Urinary bladder (tissue), 4 donors: ENCODE measurements around the gene GPR132. TPM values are rescaled to one million over a fixed set of nuclear protein-coding genes. Genes with fewer than 3 reads are reported as not detected.

ENCODE experiments used
- DNase-seq: peaks from one replicate; pipeline ENCODE4 v3.0.0-alpha.2; 2015; ENCODE audit errors: extremely low spot score
- H3K27ac ChIP-seq: one replicate; pipeline ENCODE4 v1.5.1; 2013; ENCODE audit warnings: low read depth, mild to moderate bottlenecking, moderate library complexity
- H3K36me3 ChIP-seq: one replicate; pipeline ENCODE4 v1.6.1; 2013; ENCODE audit warnings: mild to moderate bottlenecking, moderate library complexity; ENCODE audit not compliant: insufficient read depth
- H3K4me1 ChIP-seq: one replicate; pipeline ENCODE4 v1.6.1; 2013; ENCODE audit warnings: mild to moderate bottlenecking, moderate library complexity; ENCODE audit not compliant: insufficient read depth
- H3K4me3 ChIP-seq: one replicate; pipeline ENCODE4 v1.5.1; 2013; ENCODE audit warnings: low read depth, low read length
- WGBS: extraction: QIAGEN DNeasy Blood & Tissue Kit; methylation state at CpG from one replicate; pipeline ENCODE4 v1.1.7; 2013; 5-methylcytosine and 5-hydroxymethylcytosine counted together
- polyA plus RNA-seq: library from polyadenylated mRNA; stranded (reverse); fragments of 200-250 nt; gene quantifications from one replicate; pipeline ENCODE4 v1.2.3, GENCODE V29; 2013
- total RNA-seq: library from RNA; depleted of rRNA; stranded (reverse); fragments of >200 nt; gene quantifications from one replicate; pipeline ENCODE4 v1.2.3, GENCODE V29; 2014
- donor health status: healthy with polysubstance abuse.
- donor health status: healthy.

The GPR132 gene
- total and polyA plus RNA-seq, 2 donors = 1.3 to 1.7 TPM

DNA sequence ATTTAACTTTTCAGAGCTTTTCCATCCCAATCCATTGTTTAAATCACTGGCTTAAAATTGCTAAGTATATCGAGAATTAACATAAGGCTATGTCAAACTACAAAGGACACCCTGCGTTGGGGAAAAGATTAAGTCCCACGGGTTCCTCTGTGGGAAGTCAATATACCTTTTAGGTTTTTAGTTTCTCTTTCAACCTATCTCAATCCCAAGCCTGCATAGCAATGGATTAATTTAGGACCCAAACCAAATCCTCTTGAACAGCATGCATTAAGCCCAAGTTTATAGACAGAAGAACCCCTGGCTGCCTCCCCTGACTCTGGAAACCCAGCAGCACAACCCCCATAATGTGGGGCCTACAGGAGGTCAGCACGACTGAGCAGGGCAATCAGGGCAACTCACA is 50.6 kb downstream of the GPR132 start:
- H3K4me1 ChIP-seq = no peaks in the 10 kb centered on the region
- H3K4me3 ChIP-seq = no peak overlapping the region
- 60% methylated on average over 4 of the region's 4 CpGs for WGBS
- H3K36me3 ChIP-seq = peaks cover 2% of the 10 kb centered on the region
- H3K27ac ChIP-seq = no peak overlapping the region
- no peak for DNase-seq

DNA sequence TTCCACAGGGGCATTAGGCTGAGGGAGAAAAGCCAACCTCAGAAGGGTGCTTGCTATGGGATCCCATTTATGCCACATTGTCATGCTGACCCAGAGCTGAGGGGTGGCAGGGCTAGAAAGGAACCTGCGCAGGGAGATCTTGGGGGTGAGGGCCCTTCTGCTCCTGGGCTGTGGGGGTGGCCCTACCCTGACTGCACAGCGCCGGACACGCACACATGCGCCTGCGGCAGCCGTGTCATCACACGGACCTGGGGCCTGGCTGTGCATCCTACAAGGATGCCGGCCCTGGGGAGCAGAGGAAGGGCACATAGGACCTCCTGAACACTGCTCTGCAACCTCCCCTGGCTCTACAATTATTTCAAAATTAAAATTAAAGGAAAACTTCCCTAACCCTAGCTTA is 51.2 kb downstream of the GPR132 start:
- no peak for DNase-seq
- no peak overlapping the region for H3K27ac ChIP-seq
- no peaks in the 10 kb centered on the region for H3K4me1 ChIP-seq
- 91% methylated on average over 9 of the region's 9 CpGs for WGBS
- peaks cover 2% of the 10 kb centered on the region for H3K36me3 ChIP-seq
- no peak overlapping the region for H3K4me3 ChIP-seq

- H3K36me3 ChIP-seq = peaks cover 2% of the 10 kb centered on the region
- H3K4me1 ChIP-seq = no peaks in the 10 kb centered on the region
- H3K27ac ChIP-seq = no peak overlapping the region
- no peak for DNase-seq
- WGBS = 45% methylated on average over 8 of the region's 8 CpGs
- H3K4me3 ChIP-seq = no peak overlapping the region
These were observed 52.0 kb downstream of the GPR132 start for GRCh38 chr14:105013150-105013785.

DNA sequence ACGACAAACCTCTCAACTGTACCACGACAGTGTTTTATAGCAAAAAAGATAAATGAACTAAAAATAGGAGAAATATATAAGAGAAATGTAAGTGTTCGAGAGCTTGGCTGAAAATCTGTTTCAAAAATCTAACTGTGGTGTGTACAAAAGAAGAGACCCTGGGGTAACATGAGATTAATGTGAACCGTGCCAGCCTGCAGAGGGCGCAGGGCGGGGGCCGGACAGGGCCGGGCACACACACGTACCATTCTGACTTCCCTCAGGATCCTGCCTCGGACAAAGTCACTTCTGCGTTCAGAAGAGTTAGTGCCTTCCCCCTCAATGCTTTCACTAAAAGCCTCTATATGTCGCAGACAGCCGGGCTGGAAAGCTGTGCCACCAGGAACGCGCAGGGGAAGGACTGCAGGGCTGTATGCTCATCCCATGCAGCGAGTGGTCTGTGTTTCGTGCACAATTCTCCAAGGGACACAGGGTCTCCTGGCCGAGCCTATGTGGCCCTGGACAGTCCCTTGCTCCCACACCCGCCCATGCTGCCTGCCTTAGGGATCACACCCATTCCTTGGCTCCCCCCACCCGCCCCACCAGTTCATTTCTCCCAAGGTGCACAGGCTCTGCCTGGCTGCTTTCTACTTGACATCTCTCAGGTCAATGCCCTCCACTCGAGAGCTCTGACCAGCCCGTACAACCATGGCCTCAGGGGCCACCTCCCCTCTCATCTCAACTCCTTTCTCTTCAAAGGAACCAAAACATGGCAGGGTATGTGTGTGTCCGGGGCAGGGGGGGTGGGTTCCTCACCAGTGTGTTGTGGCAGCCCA is 52.9 kb downstream of the GPR132 start:
- DNase-seq = no peak
- 69% methylated on average over 23 of the region's 23 CpGs for WGBS
- Histone ChIP-seq H3K27ac (no peak overlapping the region), H3K4me3 (no peak overlapping the region), H3K4me1 (no peaks in the 10 kb centered on the region), H3K36me3 (peaks cover 2% of the 10 kb centered on the region)

DNA sequence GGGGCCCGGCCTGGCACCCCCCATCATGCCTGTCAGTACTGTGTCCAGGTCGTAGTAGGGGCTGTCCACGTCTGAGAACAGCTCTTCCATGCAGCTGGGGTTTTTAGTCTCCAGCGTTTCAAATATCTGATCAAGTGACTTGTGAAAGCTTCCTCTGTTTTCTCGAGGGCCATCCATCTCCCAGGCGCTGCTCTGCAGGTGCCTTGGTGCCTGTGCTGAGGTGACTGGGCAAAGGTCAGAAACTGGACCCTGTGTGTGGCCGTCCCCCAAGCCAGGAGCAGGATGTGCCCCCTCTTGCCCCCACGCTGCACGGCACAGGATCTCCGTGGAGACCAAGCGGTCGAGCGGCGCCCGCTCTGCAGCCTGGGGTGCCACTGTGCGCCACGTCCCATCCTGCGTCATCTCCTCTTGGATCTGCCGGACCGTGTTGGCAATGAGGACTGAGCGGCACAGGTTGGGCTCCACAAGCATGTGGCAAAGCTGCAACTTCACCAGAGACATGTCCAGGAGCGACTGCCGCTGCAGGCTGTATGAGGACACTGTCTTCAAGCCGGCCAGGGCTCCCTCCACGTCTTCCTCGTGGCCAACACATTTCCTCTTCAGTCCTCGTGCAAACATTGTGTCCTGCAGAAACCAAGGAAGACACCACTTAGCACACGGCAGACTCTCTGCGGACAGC is 53.8 kb downstream of the GPR132 start:
- no peak for DNase-seq
- H3K27ac ChIP-seq = no peak overlapping the region
- H3K4me1 ChIP-seq = no peaks in the 10 kb centered on the region
- H3K36me3 ChIP-seq = peaks cover 2% of the 10 kb centered on the region
- WGBS = 81% methylated on average over 29 of the region's 29 CpGs
- no peak overlapping the region for H3K4me3 ChIP-seq

DNA sequence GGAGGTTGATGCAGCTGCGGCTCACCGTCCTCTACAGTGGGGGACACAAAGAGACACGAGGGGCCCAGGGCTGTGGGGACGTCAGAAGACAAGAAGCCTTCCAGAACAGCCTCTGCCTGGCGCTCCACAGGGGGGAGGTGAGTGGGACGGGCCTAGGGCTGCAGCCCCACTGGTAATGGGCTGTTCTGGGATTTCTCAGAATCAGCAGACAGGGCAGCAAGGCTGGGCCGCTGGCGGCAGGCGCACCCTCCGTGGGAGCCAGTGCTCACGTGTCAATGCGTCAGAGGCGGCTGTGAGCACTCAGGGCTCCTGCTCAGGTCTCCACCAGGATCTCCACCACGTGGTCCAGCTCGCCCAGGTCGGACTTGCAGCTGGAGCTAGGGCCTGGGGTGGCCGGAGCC is 54.3 kb downstream of the GPR132 start:
- Histone ChIP-seq H3K36me3 (peaks cover 2% of the 10 kb centered on the region), H3K4me1 (no peaks in the 10 kb centered on the region), H3K27ac (no peak overlapping the region), H3K4me3 (no peak overlapping the region)
- no peak for DNase-seq
- 70% methylated on average over 17 of the region's 17 CpGs for WGBS

DNA sequence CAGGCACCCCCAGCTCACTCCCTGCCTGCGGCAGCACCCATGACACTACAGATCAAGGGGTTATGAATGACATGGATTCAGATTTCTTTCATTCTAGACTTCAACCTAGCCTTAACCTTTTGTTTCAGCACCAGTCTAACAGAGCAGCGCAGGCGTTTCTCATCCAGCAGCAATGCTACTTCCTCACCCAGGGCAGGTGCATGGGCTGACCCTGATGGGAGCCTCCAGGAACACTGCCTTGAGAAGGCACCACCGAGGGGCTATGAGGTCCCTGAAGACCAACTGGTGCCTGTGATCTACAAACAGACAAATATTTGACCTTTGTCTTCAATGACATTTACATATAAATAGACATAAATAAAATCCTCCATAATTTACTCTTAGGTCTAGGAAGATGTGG is 55.1 kb downstream of the GPR132 start:
- 86% methylated on average over 4 of the region's 4 CpGs for WGBS
- no peak for DNase-seq

GRCh38 chr14:105007593-105008264 is 57.5 kb downstream of the GPR132 start:
- Histone ChIP-seq H3K27ac (no peak overlapping the region), H3K4me3 (no peak overlapping the region), H3K4me1 (no peaks in the 10 kb centered on the region), H3K36me3 (peaks cover 2% of the 10 kb centered on the region)
- WGBS = 93% methylated on average over 19 of the region's 19 CpGs
- DNase-seq = no peak

More for the DNA sequence above, 55.1 kb downstream of the GPR132 start:
- Histone ChIP-seq H3K4me3 (no peak overlapping the region), H3K4me1 (no peaks in the 10 kb centered on the region), H3K27ac (no peak overlapping the region), H3K36me3 (peaks cover 2% of the 10 kb centered on the region)

DNA sequence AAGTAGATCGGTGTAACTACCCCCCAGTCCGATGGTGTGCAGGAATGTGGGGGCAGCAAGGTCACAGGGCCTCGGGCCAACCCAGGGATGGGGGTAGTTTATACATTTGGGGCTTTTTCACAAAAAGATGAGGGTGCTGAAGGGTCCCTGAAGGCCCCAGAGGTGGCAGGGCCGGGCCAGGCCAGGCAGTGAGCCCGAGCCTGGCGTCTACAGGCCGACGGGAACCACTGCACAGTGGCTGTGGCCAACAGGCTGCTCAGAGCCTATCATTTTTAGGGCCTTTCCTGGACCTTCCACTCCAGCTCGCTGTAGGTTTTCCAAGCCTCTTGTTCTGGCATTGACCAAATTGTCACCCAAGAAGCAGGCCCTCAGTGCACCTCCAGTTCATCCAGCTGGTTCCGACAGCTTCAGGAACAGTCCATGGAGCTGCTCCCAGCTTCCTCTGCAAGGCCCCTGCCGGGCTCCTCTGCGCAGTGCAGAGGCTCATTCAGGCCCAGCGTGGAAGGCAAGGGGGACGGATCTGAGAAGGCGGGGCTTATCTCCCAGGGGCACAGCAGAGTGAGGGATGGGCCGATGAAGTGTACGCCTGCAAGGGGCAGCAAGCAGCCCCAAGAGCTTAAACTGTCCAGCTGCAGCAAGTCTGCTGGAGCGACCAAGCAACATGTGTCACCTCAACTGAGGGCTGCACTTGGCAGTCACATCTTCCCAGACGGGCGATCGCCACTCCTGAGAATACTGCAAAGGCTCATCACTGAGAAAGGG is 58.2 kb downstream of the GPR132 start:
- no peak for DNase-seq
- WGBS = 88% methylated on average over 21 of the region's 21 CpGs
- H3K4me1 ChIP-seq = no peaks in the 10 kb centered on the region
- no peak overlapping the region for H3K4me3 ChIP-seq
- peaks cover 2% of the 10 kb centered on the region for H3K36me3 ChIP-seq
- H3K27ac ChIP-seq = no peak overlapping the region

DNA sequence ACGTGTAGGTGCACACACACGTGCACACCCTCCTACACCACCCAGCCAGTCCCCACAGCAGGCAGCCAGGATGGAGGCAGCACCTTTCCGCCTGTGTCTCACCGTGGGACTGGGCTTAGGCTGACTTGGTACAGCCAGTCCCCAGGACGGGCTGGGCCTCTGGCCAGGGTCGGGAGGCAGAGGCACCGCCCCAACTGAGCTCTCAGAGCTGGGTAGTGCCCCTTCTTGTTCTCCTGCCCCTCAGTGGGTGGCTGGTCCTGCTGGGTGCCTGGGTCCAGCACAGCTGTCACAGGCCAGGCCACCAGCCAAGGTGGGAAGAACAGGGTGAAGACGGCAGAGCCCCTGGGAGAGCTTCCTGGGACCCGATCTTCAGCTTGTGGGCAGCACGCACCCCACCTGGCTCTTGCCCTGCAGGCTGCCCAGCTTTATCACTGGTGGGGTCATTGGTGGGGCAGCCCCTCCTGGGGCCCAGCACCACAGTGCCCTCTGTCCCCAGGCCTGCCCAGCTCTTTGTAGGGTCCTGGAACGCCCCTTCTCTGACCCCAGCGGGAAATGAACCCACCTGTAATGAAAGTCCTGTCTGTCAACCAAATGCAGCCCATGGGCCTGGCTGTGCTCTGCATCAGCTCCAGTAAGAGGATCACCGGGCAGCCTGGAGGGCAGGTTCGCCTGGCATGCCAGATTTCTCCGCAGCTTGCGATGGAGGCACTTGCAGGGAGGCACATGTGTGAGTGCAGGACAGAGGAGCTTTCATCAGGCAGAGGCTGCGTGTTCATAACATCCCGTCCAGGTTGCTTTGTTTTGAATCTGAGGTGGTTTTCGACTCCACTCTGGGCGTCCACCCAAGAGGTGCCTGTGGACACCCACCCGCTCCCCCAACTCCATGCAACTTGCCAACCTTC is 59.0 kb downstream of the GPR132 start:
- H3K36me3 ChIP-seq = no peaks in the 10 kb centered on the region
- H3K4me1 ChIP-seq = no peaks in the 10 kb centered on the region
- no peak for DNase-seq
- WGBS = 85% methylated on average over 21 of the region's 21 CpGs
- no peak overlapping the region for H3K27ac ChIP-seq
- H3K4me3 ChIP-seq = no peak overlapping the region

GRCh38 chr14:105005329-105005928 is 59.8 kb downstream of the GPR132 start:
- WGBS = 84% methylated on average over 20 of the region's 20 CpGs
- no peak overlapping the region for H3K27ac ChIP-seq
- H3K4me3 ChIP-seq = no peak overlapping the region
- no peaks in the 10 kb centered on the region for H3K4me1 ChIP-seq
- H3K36me3 ChIP-seq = no peaks in the 10 kb centered on the region
- no peak for DNase-seq
